SK-N-SH (cell line): ENCODE measurements around the gene CKM.

ENCODE experiments used
- FOXM1 ChIP-seq: IDR thresholded peaks from 2 replicates; pipeline ENCODE4 v1.4.0; 2012; ENCODE audit warnings: low read depth, mild to moderate bottlenecking
- RAD21 ChIP-seq: IDR thresholded peaks from 2 replicates; pipeline ENCODE4 v1.6.1; 2012; ENCODE audit warnings: mild to moderate bottlenecking, low read length
- YY1 ChIP-seq: IDR thresholded peaks from 2 replicates; pipeline ENCODE4 v1.4.0; 2012; ENCODE audit warnings: low read depth, mild to moderate bottlenecking
- TF ChIP-seq, protein P1 (sequence below): fragments of 200-600 bp; sonication (generic); IDR thresholded peaks from 2 replicates; pipeline ENCODE4 v1.6.1; 2017; ENCODE audit warnings: antibody characterized with exemption, mild to moderate bottlenecking, moderate library complexity
- TF ChIP-seq, protein P2 (sequence below): fragments of 150-350 bp; IDR thresholded peaks from 2 replicates; pipeline ENCODE4 v1.6.1; 2017; ENCODE audit warnings: antibody characterized with exemption, low read length, low read depth, borderline replicate concordance

- TF ChIP-seq RAD21, result no peak
- TF ChIP-seq, protein P1, sequence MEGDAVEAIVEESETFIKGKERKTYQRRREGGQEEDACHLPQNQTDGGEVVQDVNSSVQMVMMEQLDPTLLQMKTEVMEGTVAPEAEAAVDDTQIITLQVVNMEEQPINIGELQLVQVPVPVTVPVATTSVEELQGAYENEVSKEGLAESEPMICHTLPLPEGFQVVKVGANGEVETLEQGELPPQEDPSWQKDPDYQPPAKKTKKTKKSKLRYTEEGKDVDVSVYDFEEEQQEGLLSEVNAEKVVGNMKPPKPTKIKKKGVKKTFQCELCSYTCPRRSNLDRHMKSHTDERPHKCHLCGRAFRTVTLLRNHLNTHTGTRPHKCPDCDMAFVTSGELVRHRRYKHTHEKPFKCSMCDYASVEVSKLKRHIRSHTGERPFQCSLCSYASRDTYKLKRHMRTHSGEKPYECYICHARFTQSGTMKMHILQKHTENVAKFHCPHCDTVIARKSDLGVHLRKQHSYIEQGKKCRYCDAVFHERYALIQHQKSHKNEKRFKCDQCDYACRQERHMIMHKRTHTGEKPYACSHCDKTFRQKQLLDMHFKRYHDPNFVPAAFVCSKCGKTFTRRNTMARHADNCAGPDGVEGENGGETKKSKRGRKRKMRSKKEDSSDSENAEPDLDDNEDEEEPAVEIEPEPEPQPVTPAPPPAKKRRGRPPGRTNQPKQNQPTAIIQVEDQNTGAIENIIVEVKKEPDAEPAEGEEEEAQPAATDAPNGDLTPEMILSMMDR, result no peak
- TF ChIP-seq, protein P2, sequence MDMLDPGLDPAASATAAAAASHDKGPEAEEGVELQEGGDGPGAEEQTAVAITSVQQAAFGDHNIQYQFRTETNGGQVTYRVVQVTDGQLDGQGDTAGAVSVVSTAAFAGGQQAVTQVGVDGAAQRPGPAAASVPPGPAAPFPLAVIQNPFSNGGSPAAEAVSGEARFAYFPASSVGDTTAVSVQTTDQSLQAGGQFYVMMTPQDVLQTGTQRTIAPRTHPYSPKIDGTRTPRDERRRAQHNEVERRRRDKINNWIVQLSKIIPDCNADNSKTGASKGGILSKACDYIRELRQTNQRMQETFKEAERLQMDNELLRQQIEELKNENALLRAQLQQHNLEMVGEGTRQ, result no peak
- no peak for TF ChIP-seq YY1
- no peak for TF ChIP-seq FOXM1
These were observed 26.4 kb upstream of the CKM start for GRCh38 chr19:45349126-45349415.
